Fibroblast of lung (primary cell): Measurements from ENCODE around the gene KCNQ4. TPM values are rescaled to one million over a fixed set of nuclear protein-coding genes. Genes with fewer than 3 reads are reported as not detected.

Experiments
- DNase-seq, 2 donors: peaks; one replicate each; pipeline versions ENCODE4 v3.0.0 to v3.0.0-alpha.2; 2010; ENCODE audit warnings: low read depth in 2 of 2
- H2AFZ ChIP-seq: 2 replicates; pipeline ENCODE4 v1.5.1; 2012; ENCODE audit warnings: low read length, control low read depth, inconsistent platforms
- H3K27ac ChIP-seq: 2 replicates; pipeline ENCODE4 v1.5.1; 2011; ENCODE audit warnings: low read length, control low read depth; ENCODE audit not compliant: insufficient read depth
- H3K27me3 ChIP-seq: 2 replicates; pipeline ENCODE4 v1.5.1; 2011; ENCODE audit warnings: mild to moderate bottlenecking, low read length; ENCODE audit not compliant: control insufficient read depth, insufficient read depth
- H3K36me3 ChIP-seq: 2 replicates; pipeline ENCODE4 v1.5.1; 2011; ENCODE audit warnings: low read length; ENCODE audit not compliant: control insufficient read depth, insufficient read depth
- H3K4me1 ChIP-seq: 2 replicates; pipeline ENCODE4 v1.5.1; 2011; ENCODE audit warnings: low read length; ENCODE audit not compliant: control insufficient read depth, insufficient read depth; ENCODE audit errors: extremely low read depth
- H3K4me2 ChIP-seq: 2 replicates; pipeline ENCODE4 v1.5.1; 2011; ENCODE audit warnings: low read length, control low read depth; ENCODE audit not compliant: insufficient read depth; ENCODE audit errors: extremely low read depth
- H3K4me3 ChIP-seq, 4 experiments: fragments of 200-600 bp in 1 of 4; sonication (generic) in 1 of 4; replicated peaks in 1 of 4; 2 replicates each; pipeline ENCODE4 v1.5.1; 2011 to 2016; ENCODE audit warnings: low read length in 4 of 4, low read depth in 3 of 4, mild to moderate bottlenecking in 3 of 4, control low read depth in 2 of 4, inconsistent platforms in 1 of 4, mixed read lengths in 1 of 4; ENCODE audit not compliant: insufficient read depth in 1 of 4; ENCODE audit errors: control extremely low read depth in 1 of 4
- H3K79me2 ChIP-seq: 2 replicates; pipeline ENCODE4 v1.5.1; 2012; ENCODE audit warnings: mild to moderate bottlenecking, low read length, inconsistent platforms; ENCODE audit not compliant: control insufficient read depth, insufficient read depth
- H3K9ac ChIP-seq: 2 replicates; pipeline ENCODE4 v1.5.1; 2011; ENCODE audit warnings: mild to moderate bottlenecking, low read length, control low read depth; ENCODE audit not compliant: insufficient read depth
- H3K9me3 ChIP-seq: 2 replicates; pipeline ENCODE4 v1.5.1; 2012; ENCODE audit warnings: low read depth, low read length; ENCODE audit not compliant: control insufficient read depth, insufficient read depth
- H4K20me1 ChIP-seq: 2 replicates; pipeline ENCODE4 v1.5.1; 2011; ENCODE audit warnings: low read length; ENCODE audit not compliant: control insufficient read depth, insufficient read depth; ENCODE audit errors: extremely low read depth
- CTCF ChIP-seq, 2 donors: IDR thresholded peaks in 1 of 2; conservative IDR thresholded peaks in 1 of 2; 1 replicate in 1 of 2; 2 replicates in 1 of 2; pipeline ENCODE4 v1.5.1; 2011 to 2012; ENCODE audit warnings: low read length in 2 of 2, control low read depth in 1 of 2, inconsistent platforms in 1 of 2, low read depth in 1 of 2, mild to moderate bottlenecking in 1 of 2
- EZH2 ChIP-seq: IDR thresholded peaks from 2 replicates; pipeline ENCODE4 v1.5.1; 2012; ENCODE audit warnings: low read length, control low read depth, mild to moderate bottlenecking; ENCODE audit errors: missing control alignments
- polyA plus RNA-seq, 2 donors: library from polyadenylated mRNA; depleted of rRNA in 1 of 2; stranded (reverse) in 1 of 2; unstranded in 1 of 2; fragments of >200 nt; gene quantifications; 2 replicates each; pipeline ENCODE4 v1.2.1, GENCODE V29; 2011 to 2012; ENCODE audit warnings: missing spikeins in 1 of 2
- total RNA-seq: library from RNA; depleted of rRNA; stranded (reverse); fragments of >200 nt; gene quantifications from 2 replicates; pipeline ENCODE4 v1.2.1, GENCODE V29; 2014

Gene KCNQ4
- total and polyA plus RNA-seq, 2 donors (not counting 1 experiment from before 2014, with no cell fraction given): under 0.01 to 0.03 TPM

GRCh38 chr1:40842207-40842606 lies 58.6 kb downstream of the KCNQ4 start:
- H3K79me2 ChIP-seq: no peaks in the 10 kb centered on the region
- no peak overlapping the region for H2AFZ ChIP-seq
- H3K4me2 ChIP-seq: no peak overlapping the region
- no peak overlapping the region for H3K9ac ChIP-seq
- no peaks in the 10 kb centered on the region for H3K9me3 ChIP-seq
- H3K27me3 ChIP-seq: no peaks in the 10 kb centered on the region
- H3K4me1 ChIP-seq: no peaks in the 10 kb centered on the region
- no peak overlapping the region for H3K4me3 ChIP-seq
- TF ChIP-seq CTCF (conservative IDR thresholded peaks at IDR 0.05 in 1 of 2, IDR thresholded peaks at IDR 0.05 in 1 of 2; ENCODE audit: low read depth in 1 of 2, low read length in 2 of 2) (no peak), EZH2 (no peak)
- no peaks in the 10 kb centered on the region for H4K20me1 ChIP-seq
- DNase-seq: no peak
- H3K27ac ChIP-seq: no peak overlapping the region
- no peaks in the 10 kb centered on the region for H3K36me3 ChIP-seq

- DNase-seq: no peak
- no peaks in the 10 kb centered on the region for H3K36me3 ChIP-seq
- no peak overlapping the region for H3K9ac ChIP-seq
- H2AFZ ChIP-seq: no peak overlapping the region
- H3K4me1 ChIP-seq: no peaks in the 10 kb centered on the region
- H3K9me3 ChIP-seq: no peaks in the 10 kb centered on the region
- H4K20me1 ChIP-seq: no peaks in the 10 kb centered on the region
- H3K27ac ChIP-seq: no peak overlapping the region
- H3K79me2 ChIP-seq: no peaks in the 10 kb centered on the region
- no peak overlapping the region for H3K4me3 ChIP-seq
- TF ChIP-seq EZH2: no peak
- no peak for TF ChIP-seq CTCF (conservative IDR thresholded peaks at IDR 0.05 in 1 of 2, IDR thresholded peaks at IDR 0.05 in 1 of 2; ENCODE audit: low read depth in 1 of 2, low read length in 2 of 2)
- H3K4me2 ChIP-seq: no peak overlapping the region
- no peaks in the 10 kb centered on the region for H3K27me3 ChIP-seq
These were observed 59.1 kb downstream of the KCNQ4 start for GRCh38 chr1:40842691-40843090.

GRCh38 chr1:40844079-40844478 lies 60.5 kb downstream of the KCNQ4 start:
- Histone ChIP-seq H3K36me3 (no peaks in the 10 kb centered on the region), H3K9me3 (no peaks in the 10 kb centered on the region), H3K9ac (no peak overlapping the region), H3K4me1 (no peaks in the 10 kb centered on the region), H3K79me2 (no peaks in the 10 kb centered on the region), H2AFZ (no peak overlapping the region), H3K27ac (no peak overlapping the region), H3K27me3 (no peaks in the 10 kb centered on the region), H3K4me2 (no peak overlapping the region), H3K4me3 (no peak overlapping the region), H4K20me1 (no peaks in the 10 kb centered on the region)
- no peak for DNase-seq
- no peak for TF ChIP-seq CTCF (conservative IDR thresholded peaks at IDR 0.05 in 1 of 2, IDR thresholded peaks at IDR 0.05 in 1 of 2; ENCODE audit: low read depth in 1 of 2, low read length in 2 of 2)
